Heart left ventricle (tissue), 13 donors: ENCODE data around the gene MRFAP1.

Experiments used
- POLR2A ChIP-seq, 2 donors: fragments of 450-650 bp; IDR thresholded peaks; one replicate each; pipeline ENCODE4 v1.6.1; 2017; ENCODE audit warnings: antibody characterized with exemption in 2 of 2, mild to moderate bottlenecking in 2 of 2, moderate library complexity in 2 of 2
- TF ChIP-seq, protein P1 (sequence below), 12 donors: fragments of 200-600 bp; sonication (generic) in 4 of 12; IDR thresholded peaks; one replicate each; pipeline versions ENCODE4 v1.5.0 to v1.8.0; 2018 to 2022; ENCODE audit warnings: antibody characterized with exemption in 12 of 12, mild to moderate bottlenecking in 5 of 12
- donor health status: ischemic (EF 13 %, LVEDD 7.1; RV severe dilation, severe dysfunction).
- donor health status: DM: no; HTN: yes; CAD: no.
- donor health status: DM: no; HTN: no; CAD: no.
- donor health status: ischemic (EF 25% LVEDD 6.9; RV normal size, moderate dysfunction).
- donor health status: ischemic (EF 25% LVEDD 5.7; RV mildly dilated, moderate dysfunction).
- donor health status: ischemic (EF 35%, LVEDD 5.7; RV mildly dilated, moderate dysfunction).
- donor health status: nonischemic (EF 11% LVEDD 7.7; RV severe dilation, severe dysfunction).
- donor health status: DM: yes; HTN: yes; CAD: no.
- donor health status: PGD.
- donor health status: ischemic (EF 29% LVEDD 5.4; RV normal size, mild dysfunction).
- donor health status: nonischemic (EF 23%, LVEDD 6.1; RV moderate dilation, normal function).

DNA sequence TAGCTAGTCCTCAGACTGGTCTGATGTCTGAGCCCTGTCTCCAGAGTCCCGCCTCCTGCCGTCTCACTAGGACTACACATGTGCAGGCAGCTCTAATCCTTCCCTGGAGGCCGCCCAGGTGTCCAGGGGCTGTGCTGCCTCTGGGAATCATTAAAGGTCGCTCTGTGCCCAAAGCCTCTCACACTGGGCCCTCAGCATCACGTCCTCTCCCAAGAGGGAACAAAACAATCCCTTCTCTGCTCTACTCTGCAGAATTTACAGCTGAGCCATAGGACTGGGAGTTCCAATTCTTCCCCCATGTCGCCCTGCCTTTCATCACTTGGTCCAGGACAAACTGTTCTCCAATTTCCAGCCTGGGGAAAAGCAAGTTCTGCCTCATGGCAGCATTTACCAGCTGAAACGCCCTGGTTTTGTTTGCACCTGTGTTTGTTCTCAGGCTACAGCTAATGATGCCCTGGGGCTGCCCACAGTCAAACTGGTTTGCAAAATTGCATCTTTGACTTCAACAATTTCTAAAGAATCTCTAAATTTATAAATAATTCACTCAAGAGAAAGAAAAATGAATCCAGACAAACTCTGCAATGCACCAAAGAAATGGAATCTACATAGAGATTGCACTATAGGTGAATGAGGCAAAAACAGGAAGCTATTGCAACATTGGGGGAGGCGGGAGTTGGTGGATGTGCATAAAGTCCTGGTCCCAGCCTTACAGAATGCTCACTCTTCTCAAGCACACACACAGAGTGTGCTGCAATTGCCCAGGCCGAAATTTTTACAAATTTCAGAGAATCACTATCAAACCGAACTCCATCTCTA lies 7.2 kb upstream of the MRFAP1 start:
- TF ChIP-seq, protein P1, sequence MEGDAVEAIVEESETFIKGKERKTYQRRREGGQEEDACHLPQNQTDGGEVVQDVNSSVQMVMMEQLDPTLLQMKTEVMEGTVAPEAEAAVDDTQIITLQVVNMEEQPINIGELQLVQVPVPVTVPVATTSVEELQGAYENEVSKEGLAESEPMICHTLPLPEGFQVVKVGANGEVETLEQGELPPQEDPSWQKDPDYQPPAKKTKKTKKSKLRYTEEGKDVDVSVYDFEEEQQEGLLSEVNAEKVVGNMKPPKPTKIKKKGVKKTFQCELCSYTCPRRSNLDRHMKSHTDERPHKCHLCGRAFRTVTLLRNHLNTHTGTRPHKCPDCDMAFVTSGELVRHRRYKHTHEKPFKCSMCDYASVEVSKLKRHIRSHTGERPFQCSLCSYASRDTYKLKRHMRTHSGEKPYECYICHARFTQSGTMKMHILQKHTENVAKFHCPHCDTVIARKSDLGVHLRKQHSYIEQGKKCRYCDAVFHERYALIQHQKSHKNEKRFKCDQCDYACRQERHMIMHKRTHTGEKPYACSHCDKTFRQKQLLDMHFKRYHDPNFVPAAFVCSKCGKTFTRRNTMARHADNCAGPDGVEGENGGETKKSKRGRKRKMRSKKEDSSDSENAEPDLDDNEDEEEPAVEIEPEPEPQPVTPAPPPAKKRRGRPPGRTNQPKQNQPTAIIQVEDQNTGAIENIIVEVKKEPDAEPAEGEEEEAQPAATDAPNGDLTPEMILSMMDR (IDR thresholded peaks at IDR 0.05), result no peak
- no peak for TF ChIP-seq POLR2A (IDR thresholded peaks at IDR 0.05)
